HG02571 (cell line): Measurements from ENCODE around the gene APOBEC3C.
A peak's percentile ranks its signal among the peaks of the same experiment; 100 is the strongest.
"Not testable (repeated sequence)": the region's sequence is repeated elsewhere in the genome, so short reads cannot be mapped to it uniquely, and the experiment has no call there.

ENCODE experiments used
- ATAC-seq: cut with Tn5 transposase; IDR thresholded peaks from one replicate; pipeline ENCODE4 v1.9.1; 2021; ENCODE audit warnings: mild to moderate bottlenecking, moderate library complexity; ENCODE audit not compliant: unreplicated experiment

The APOBEC3C gene

GRCh38 chr22:39020021-39020651 lies 6.1 kb downstream of the APOBEC3C start:
- peak; percentile 8 for ATAC-seq

GRCh38 chr22:39021552-39022250 lies 7.6 kb downstream of the APOBEC3C start:
- ATAC-seq, result no peak

GRCh38 chr22:39024519-39025308 lies 10.7 kb downstream of the APOBEC3C start:
- no peak for ATAC-seq

GRCh38 chr22:39026509-39027150 lies 12.6 kb downstream of the APOBEC3C start:
- ATAC-seq, result no peak

- ATAC-seq, result no peak
Measured at GRCh38 chr22:39027717-39028116, 13.7 kb downstream of the APOBEC3C start.

- ATAC-seq, result no peak
Measured at GRCh38 chr22:39028281-39028680, 14.2 kb downstream of the APOBEC3C start.

GRCh38 chr22:39029227-39029626 lies 15.2 kb downstream of the APOBEC3C start:
- no peak for ATAC-seq

GRCh38 chr22:39030705-39031104 lies 16.6 kb downstream of the APOBEC3C start:
- no peak for ATAC-seq

- ATAC-seq, result not testable (repeated sequence)
Measured at GRCh38 chr22:39031434-39032295, 17.6 kb downstream of the APOBEC3C start.

GRCh38 chr22:39037071-39037470 lies 23.0 kb downstream of the APOBEC3C start:
- not testable (repeated sequence) for ATAC-seq

- ATAC-seq, result no peak
Measured at GRCh38 chr22:39039306-39040126, 25.5 kb downstream of the APOBEC3C start.

- not testable (repeated sequence) for ATAC-seq
Measured at GRCh38 chr22:39040155-39040537, 26.1 kb downstream of the APOBEC3C start.

GRCh38 chr22:39040538-39041296 lies 26.7 kb downstream of the APOBEC3C start, which contains the start of gene APOBEC3F:
APOBEC3F (plus strand) TSS chr22:39040864; CDS start chr22:39040961, 97 bp downstream.
- ATAC-seq, result peak; percentile 95

GRCh38 chr22:39041908-39042307 lies 27.9 kb downstream of the APOBEC3C start:
- ATAC-seq, result no peak

- ATAC-seq, result not testable (repeated sequence)
Measured at GRCh38 chr22:39043063-39043462, 29.0 kb downstream of the APOBEC3C start.

GRCh38 chr22:39045136-39045535 lies 31.1 kb downstream of the APOBEC3C start:
- not testable (repeated sequence) for ATAC-seq

- not testable (repeated sequence) for ATAC-seq
Measured at GRCh38 chr22:39049486-39049885, 35.4 kb downstream of the APOBEC3C start.

- not testable (repeated sequence) for ATAC-seq
Measured at GRCh38 chr22:39051844-39052495, 37.9 kb downstream of the APOBEC3C start.
